ENCODE results near the gene MED13L.

GRCh38 chr12:115957686-115958290 is 319.7 kb downstream of the MED13L start:
- TF ChIP-seq RAD21 (IDR thresholded peaks at IDR 0.05; ENCODE audit: low read length): no peak
- no peak for TF ChIP-seq MXI1 (IDR thresholded peaks at IDR 0.05; ENCODE audit: borderline replicate concordance, low read depth, low read length)
- no peak for TF ChIP-seq CTCF (conservative IDR thresholded peaks at IDR 0.05; ENCODE audit: low read depth, low read length)
- TF ChIP-seq POLR2A (IDR thresholded peaks at IDR 0.05; ENCODE audit: low read depth, low read length): no peak
- TF ChIP-seq MAFK (IDR thresholded peaks at IDR 0.05; ENCODE audit: low read depth, low read length): no peak
- TF ChIP-seq RCOR1 (IDR thresholded peaks at IDR 0.05; ENCODE audit: insufficient replicate concordance, low read length): no peak
- TF ChIP-seq USF2 (IDR thresholded peaks at IDR 0.05; ENCODE audit: low read depth, low read length): no peak
